Transverse colon (tissue), 3 donors: ENCODE results near the gene RIN3.

Experiments used
- CTCF ChIP-seq, 5 experiments: fragments of 200-600 bp in 3 of 5; fragments of 450-650 bp in 2 of 5; sonication (generic) in 3 of 5; IDR thresholded peaks; 1 replicate in 2 of 5; 2 replicates in 3 of 5; pipeline ENCODE4 v1.5.1; 2016 to 2017; ENCODE audit warnings: antibody characterized with exemption in 5 of 5, inconsistent platforms in 3 of 5, mild to moderate bottlenecking in 2 of 5, moderate library complexity in 1 of 5
- POLR2A ChIP-seq: fragments of 450-650 bp; IDR thresholded peaks from one replicate; pipeline ENCODE4 v1.6.1; 2016; ENCODE audit warnings: antibody characterized with exemption, mild to moderate bottlenecking, moderate library complexity

GRCh38 chr14:92652413-92653151, 139.0 kb downstream of the RIN3 start:
- TF ChIP-seq CTCF (IDR thresholded peaks at IDR 0.05) (no peak), POLR2A (no peak)
